HEK293T (cell line): ENCODE data around the gene KCNAB2.

Experiments
- ARNT ChIP-seq: fragments of 450-650 bp; IDR thresholded peaks from 2 replicates; pipeline ENCODE4 v1.6.1; 2017; ENCODE audit warnings: mild to moderate bottlenecking
- BHLHE40 ChIP-seq: fragments of 450-650 bp; IDR thresholded peaks from 2 replicates; pipeline ENCODE4 v1.6.1; 2016; ENCODE audit warnings: mild to moderate bottlenecking, moderate library complexity, borderline replicate concordance
- FOXA1 ChIP-seq: fragments of 450-650 bp; IDR thresholded peaks from 2 replicates; pipeline ENCODE4 v1.6.1; 2016; ENCODE audit warnings: mild to moderate bottlenecking
- FOXK2 ChIP-seq: fragments of 450-650 bp; IDR thresholded peaks from 2 replicates; pipeline ENCODE4 v1.6.1; 2016; ENCODE audit warnings: mild to moderate bottlenecking
- FOXM1 ChIP-seq: fragments of 450-650 bp; IDR thresholded peaks from 2 replicates; pipeline ENCODE4 v1.6.1; 2017; ENCODE audit warnings: mild to moderate bottlenecking, borderline replicate concordance
- NFRKB ChIP-seq: fragments of 450-650 bp; IDR thresholded peaks from 2 replicates; pipeline ENCODE4 v1.6.1; 2016; ENCODE audit warnings: mild to moderate bottlenecking, moderate library complexity
- TARDBP ChIP-seq: fragments of 450-650 bp; IDR thresholded peaks from 2 replicates; pipeline ENCODE4 v1.6.1; 2016
- ZNF384 ChIP-seq: fragments of 450-650 bp; IDR thresholded peaks from 2 replicates; pipeline ENCODE4 v1.6.1; 2016

DNA sequence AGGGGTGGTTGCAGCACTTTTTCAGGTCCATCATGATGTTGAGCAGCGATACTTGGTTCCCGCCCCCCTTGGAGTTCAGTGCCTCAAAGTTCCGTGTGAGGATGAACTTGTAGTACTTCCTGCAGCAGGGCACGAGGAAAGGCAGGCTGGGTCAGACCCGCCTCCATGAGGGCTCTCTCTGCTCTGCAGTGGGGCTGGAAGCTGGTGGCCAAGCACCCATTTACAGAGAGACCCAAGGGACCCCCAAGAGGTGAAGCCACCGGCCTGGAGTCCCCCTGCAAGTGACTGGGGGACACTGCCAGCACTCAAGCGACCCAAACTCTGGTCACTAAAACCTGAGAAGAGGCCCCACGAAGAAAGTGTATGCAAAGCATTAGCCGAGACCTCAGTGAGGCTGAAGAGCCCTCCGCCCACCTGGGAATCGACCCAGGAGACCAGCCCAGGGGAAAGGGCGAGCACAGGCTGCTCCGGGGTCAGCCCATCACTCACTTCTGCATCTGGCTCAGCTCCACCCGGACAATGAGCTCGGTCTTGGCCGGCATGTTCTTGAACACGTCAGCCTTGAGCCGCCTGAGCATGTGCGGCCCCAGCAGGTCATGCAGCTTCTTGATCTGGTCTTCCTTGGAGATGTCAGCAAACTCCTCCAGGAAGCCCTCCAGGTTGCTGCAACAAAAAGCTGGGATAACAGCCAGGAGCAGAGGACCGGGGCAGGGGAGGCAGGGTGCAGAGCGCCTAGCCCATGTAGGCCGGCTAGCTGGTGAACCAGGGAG, 89.2 kb downstream of the KCNAB2 start:
- no peak for TF ChIP-seq FOXA1
- TF ChIP-seq BHLHE40 = no peak
- TF ChIP-seq NFRKB = no peak
- no peak for TF ChIP-seq FOXK2
- TF ChIP-seq FOXM1 = no peak
- TF ChIP-seq TARDBP = no peak
- TF ChIP-seq ARNT = no peak
- no peak for TF ChIP-seq ZNF384
